ENCODE results near the gene ACTL10.
A peak's percentile ranks its signal among the peaks of the same experiment; 100 is the strongest.

Gene ACTL10

DNA sequence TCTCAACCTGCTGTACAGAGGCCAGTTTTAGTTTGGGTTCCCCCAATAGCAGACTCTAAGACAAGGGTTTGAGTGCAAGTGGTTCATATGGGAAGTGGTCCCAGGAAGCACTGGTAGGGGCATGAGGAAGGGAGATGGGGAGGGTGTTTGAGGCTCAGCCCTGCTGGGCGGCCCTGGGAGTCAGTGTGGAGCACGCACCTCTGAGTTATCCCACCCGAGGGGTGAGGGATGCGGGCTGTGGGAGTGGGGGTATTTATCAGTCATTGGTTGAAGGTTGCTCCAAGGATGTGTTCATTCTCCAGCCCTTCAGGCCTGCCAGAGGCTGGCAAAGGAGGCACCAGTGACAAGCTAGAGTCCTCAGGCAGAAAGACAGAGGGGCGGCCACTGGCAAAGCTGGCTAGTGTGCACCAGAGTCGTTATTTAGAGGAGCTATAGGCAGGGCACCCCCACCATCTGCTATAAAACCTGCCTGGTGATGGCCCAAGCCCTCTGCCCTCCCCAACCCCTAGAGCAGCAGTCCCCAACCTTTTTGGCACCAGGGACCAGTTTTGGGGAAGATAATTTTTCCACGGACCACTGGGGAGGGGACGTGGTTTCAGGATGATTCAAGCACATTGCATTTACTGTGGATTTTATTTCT is 36.9 kb downstream of the ACTL10 start:
- no peak overlapping the region for H3K27ac ChIP-seq
- TF ChIP-seq, protein P1, sequence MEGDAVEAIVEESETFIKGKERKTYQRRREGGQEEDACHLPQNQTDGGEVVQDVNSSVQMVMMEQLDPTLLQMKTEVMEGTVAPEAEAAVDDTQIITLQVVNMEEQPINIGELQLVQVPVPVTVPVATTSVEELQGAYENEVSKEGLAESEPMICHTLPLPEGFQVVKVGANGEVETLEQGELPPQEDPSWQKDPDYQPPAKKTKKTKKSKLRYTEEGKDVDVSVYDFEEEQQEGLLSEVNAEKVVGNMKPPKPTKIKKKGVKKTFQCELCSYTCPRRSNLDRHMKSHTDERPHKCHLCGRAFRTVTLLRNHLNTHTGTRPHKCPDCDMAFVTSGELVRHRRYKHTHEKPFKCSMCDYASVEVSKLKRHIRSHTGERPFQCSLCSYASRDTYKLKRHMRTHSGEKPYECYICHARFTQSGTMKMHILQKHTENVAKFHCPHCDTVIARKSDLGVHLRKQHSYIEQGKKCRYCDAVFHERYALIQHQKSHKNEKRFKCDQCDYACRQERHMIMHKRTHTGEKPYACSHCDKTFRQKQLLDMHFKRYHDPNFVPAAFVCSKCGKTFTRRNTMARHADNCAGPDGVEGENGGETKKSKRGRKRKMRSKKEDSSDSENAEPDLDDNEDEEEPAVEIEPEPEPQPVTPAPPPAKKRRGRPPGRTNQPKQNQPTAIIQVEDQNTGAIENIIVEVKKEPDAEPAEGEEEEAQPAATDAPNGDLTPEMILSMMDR (IDR thresholded peaks at IDR 0.05) = no peak
- TF ChIP-seq ZFX (IDR thresholded peaks at IDR 0.05; ENCODE audit: borderline replicate concordance) = no peak

DNA sequence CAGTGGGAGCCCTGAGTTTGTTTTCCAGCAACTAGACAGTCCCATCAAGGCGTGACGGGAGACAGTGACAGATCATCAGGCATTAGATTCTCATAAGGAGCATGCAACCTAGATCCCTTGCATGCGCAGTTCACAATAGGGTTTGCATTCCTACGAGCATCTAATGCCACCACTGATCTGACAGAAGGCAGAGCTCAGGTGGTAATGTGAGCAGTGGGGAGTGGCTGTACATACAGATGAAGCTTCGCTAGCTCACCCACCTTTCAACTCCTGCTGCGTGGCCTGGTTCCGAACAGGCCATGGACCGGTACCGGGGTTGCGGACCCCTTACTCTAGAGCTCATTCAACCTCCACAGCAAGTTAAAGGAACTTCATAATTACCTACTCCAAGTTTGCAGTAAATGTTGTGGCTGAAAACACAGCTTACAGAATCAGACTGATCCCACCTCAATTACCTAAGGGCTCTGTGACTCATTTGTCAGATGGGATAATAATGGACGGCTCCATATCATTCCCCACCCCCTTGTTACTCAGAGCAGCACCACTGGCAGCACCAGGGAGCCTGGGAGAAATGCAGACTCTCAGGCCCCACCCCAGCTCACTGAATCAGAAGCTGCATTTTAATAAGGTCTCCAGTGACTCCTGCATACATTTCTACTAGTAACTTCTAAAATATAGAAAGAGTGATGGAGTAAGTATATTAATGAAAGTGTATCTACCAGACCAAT is 37.6 kb downstream of the ACTL10 start:
- TF ChIP-seq, protein P1 (IDR thresholded peaks at IDR 0.05) = no peak
- TF ChIP-seq ZFX (IDR thresholded peaks at IDR 0.05; ENCODE audit: borderline replicate concordance) = no peak

DNA sequence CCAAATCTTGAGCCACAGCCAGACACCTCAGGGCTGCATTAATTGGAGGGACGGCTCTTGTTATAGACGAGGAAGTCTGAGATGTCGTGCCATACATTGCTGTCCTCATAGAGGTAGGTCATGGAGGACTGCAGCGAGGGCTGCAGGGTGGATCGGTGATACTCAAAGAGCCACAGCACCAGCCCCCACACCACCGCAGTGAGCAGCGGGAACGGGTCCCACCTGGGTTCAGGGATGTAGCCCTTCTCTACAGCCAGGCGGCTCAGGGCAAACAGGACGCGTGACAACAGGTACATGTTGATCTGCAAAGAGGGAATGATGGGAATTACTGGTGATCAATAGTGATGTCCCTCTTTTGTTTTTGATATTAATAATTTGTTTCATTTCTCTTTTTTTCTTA is 40.9 kb downstream of the ACTL10 start:
- TF ChIP-seq, protein P1 (IDR thresholded peaks at IDR 0.05) = no peak
- no peak for TF ChIP-seq ZFX (IDR thresholded peaks at IDR 0.05; ENCODE audit: borderline replicate concordance)
- no peak overlapping the region for H3K27ac ChIP-seq

More for the DNA sequence above, 37.6 kb downstream of the ACTL10 start:
- H3K27ac ChIP-seq = no peak overlapping the region

DNA sequence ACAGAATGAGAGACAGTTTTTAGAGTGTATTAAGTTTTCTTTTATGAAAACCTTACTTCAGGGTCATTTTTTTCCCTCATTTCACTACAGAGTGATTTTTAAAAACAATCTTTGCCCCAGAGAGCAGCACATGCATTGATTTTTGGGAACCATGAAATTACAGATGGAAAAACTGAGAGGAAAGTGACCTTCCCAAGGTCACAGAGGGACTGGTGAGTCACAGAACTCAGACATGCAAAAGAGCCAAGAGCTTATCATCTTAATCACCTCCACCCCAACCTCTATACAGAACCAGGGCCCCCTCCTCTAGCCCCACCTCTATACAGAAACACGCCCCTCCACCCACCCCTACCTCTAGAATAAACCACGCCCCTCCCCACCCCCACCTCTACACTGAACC is 42.7 kb downstream of the ACTL10 start:
- H3K27ac ChIP-seq = 0 out of 2 replicates have a peak overlapping the region, but pooled peaks have one; percentile 17
- TF ChIP-seq, protein P1 (IDR thresholded peaks at IDR 0.05) = no peak
- TF ChIP-seq ZFX (IDR thresholded peaks at IDR 0.05; ENCODE audit: borderline replicate concordance) = no peak

DNA sequence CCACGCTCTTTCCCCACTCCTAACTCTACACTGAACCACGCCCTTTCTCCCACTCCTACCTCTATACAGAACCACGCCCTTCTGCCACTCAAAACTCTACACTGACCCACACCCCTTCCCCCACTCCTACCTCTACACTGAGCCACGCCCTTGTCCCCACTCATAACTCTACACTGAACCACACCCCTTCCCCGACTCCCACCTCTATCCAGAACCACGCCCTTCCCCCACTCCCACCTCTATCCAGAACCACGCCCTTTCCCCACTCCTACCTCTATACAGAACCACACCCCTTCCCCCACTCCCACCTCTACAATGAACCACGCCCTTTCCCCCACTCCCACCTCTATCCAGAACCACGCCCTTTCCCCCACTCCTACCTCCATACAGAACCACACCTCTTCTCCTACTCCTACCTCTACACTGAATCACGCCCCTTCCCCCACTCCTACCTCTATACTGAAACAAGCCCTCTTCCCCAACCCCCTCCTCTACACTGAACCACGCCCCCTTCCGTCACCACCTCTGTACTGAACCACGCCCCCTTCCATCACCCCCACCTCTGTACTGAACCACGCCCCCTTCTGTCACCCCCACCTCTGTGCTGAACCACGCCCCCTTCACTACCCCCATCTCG is 43.3 kb downstream of the ACTL10 start:
- H3K27ac ChIP-seq = no peak overlapping the region
- TF ChIP-seq, protein P1 (IDR thresholded peaks at IDR 0.05) = no peak
- TF ChIP-seq ZFX (IDR thresholded peaks at IDR 0.05; ENCODE audit: borderline replicate concordance) = no peak

DNA sequence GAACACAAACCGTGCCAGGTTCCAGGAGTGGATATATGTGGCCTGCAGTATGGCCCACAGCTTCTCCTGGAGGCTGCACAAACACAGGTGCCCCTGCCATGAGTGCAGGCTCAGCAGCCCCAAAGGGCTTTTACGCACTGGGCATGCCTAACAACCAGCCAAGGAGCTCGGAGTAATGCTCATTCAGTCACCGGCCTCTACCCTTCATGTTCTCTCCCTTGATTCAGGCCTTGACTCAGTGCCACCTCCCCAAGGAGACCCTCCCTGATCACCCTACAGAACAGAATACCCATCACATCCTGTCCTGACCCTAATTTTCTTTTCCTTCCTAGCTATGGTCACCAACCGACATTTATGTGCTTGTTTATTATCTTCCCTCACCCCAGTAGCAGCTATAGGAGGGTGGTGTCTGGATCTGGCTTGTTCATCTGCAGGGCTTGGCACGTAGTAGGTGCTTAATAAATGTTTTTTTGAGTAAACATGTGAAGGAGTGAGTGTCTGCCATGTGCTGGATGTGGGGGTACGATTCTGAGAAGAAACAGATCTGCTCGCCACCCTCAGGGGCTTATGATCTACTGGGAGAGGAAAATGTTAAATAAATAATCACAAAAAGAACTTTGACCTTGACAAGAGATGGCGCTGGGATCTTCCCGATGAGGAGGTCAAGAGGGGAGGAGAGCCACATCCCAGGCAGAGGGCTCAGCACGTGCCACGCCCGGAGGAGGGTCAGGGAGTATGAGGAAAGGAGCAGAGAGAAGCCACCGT is 44.1 kb downstream of the ACTL10 start:
- no peak overlapping the region for H3K27ac ChIP-seq
- TF ChIP-seq, protein P1 (IDR thresholded peaks at IDR 0.05) = no peak
- no peak for TF ChIP-seq ZFX (IDR thresholded peaks at IDR 0.05; ENCODE audit: borderline replicate concordance)
